Mucosa of stomach (tissue), 1 donor: ENCODE measurements around the gene MYBPH.

Experiments
- H3K27me3 ChIP-seq: one replicate; pipeline ENCODE4 v1.7.0; 2013; ENCODE audit warnings: mild to moderate bottlenecking, low read length; ENCODE audit not compliant: control insufficient read depth, insufficient read depth
- H3K36me3 ChIP-seq: one replicate; pipeline ENCODE4 v1.7.0; 2013; ENCODE audit warnings: low read length; ENCODE audit not compliant: control insufficient read depth, insufficient read depth
- H3K4me1 ChIP-seq: one replicate; pipeline ENCODE4 v1.7.0; 2013; ENCODE audit warnings: mild to moderate bottlenecking, low read length; ENCODE audit not compliant: control insufficient read depth, insufficient read depth
- H3K4me3 ChIP-seq: one replicate; pipeline ENCODE4 v1.7.0; 2013; ENCODE audit warnings: low read length
- H3K9ac ChIP-seq: one replicate; pipeline ENCODE4 v1.7.0; 2013; ENCODE audit warnings: mild to moderate bottlenecking, low read length, moderate library complexity
- H3K9me3 ChIP-seq: one replicate; pipeline ENCODE4 v1.7.0; 2013; ENCODE audit warnings: mild to moderate bottlenecking, low read length, moderate library complexity; ENCODE audit not compliant: control insufficient read depth
- donor health status: Pancreatic carcinoma.

Gene MYBPH, protein sequence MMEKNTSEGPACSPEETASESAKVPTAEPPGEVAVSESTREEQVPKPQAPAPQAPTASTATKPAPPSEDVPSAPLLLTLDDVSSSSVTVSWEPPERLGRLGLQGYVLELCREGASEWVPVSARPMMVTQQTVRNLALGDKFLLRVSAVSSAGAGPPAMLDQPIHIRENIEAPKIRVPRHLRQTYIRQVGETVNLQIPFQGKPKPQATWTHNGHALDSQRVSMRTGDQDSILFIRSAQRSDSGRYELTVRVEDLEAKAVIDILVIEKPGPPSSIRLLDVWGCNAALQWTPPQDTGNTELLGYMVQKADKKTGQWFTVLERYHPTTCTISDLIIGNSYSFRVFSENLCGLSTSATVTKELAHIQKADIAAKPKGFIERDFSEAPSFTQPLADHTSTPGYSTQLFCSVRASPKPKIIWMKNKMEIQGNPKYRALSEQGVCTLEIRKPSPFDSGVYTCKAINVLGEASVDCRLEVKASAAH

DNA sequence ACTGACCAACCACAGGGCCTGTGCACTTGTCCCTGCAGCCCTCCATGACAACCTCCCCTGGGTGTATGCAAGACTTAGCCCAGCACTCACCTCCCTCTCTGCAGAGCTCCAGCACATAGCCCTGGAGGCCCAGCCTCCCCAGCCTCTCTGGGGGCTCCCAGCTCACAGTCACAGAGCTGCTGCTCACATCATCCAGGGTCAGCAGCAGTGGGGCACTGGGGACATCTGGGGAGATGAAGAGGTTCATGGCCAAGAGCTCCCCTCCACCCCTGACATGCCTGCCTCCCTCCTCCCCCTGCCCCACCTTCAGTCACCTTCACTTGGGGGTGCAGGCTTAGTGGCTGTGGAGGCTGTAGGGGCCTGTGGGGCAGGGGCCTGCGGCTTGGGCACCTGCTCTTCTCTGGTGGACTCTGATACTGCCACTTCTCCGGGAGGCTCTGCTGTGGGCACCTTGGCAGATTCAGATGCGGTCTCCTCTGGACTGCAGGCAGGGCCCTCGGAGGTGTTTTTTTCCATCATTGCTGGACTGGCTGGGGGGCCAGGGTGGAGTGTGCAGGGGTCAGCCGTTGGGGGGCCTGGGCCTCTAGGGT lies at the start of gene MYBPH:
TSS of gene MYBPH (minus strand) at position 590 of the 590 bp plus-strand sequence. CDS start at position 519, 71 bp downstream.
- Histone ChIP-seq H3K4me3 (no peak within 1 kb of the TSS), H3K4me1 (peaks cover 3% of the 10 kb centered on the region), H3K27me3 (peaks cover 4% of the 10 kb centered on the region)

GRCh38 chr1:203225071-203225470 lies 49.4 kb upstream of the MYBPH start:
- H3K27me3 ChIP-seq = peaks cover 14% of the 10 kb centered on the region
- H3K9ac ChIP-seq = no peak overlapping the region
- no peak overlapping the region for H3K4me3 ChIP-seq
- no peaks in the 10 kb centered on the region for H3K9me3 ChIP-seq
- H3K4me1 ChIP-seq = no peaks in the 10 kb centered on the region
- H3K36me3 ChIP-seq = no peaks in the 10 kb centered on the region

More for the DNA sequence above, at the start of gene MYBPH:
- H3K9ac ChIP-seq = no peak within 1 kb of the TSS
- no peaks in the 10 kb centered on the region for H3K9me3 ChIP-seq
- H3K36me3 ChIP-seq = no peaks in the 10 kb centered on the region

DNA sequence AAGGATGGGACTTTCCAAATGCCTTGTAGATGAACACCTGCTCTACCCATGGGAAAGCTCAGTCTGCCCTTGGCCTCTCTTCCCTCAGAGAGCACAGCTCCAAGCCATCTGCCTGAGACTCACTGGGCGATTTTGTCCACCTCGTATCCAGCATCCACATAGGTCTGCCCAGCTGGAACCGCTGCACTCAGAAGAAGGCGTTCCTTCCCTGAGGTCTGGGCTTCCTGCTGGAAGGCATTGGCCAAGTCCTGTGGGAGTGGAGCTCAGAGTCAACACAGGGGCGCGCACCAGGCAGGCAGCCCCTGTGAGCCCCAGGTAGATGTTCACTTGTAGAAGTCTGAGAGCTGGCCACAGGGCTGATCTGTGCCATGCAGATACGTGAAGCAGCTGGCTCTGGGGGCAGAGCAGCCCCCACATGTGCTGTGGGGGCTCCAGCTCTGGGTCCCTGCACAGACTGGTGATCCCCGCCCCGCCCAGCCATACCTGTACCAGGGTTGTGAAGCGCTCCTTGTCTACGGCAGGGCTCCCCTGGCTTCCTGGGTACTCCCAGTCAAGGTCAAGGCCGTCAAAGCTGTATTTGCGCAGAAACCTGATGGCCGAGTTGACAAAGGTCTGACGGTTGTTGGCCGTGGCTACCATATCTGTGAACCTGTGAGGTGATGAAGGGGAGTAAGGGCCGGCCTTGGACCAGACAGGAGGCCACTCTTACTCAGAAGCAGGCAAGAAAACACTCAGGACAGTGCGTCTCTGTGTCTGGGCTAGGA lies 47.6 kb upstream of the MYBPH start:
- no peaks in the 10 kb centered on the region for H3K9me3 ChIP-seq

GRCh38 chr1:203219934-203220333 lies 44.3 kb upstream of the MYBPH start:
- Histone ChIP-seq H3K9me3 (no peaks in the 10 kb centered on the region), H3K9ac (no peak overlapping the region), H3K4me3 (no peak overlapping the region), H3K27me3 (peaks cover 20% of the 10 kb centered on the region), H3K4me1 (no peaks in the 10 kb centered on the region), H3K36me3 (no peaks in the 10 kb centered on the region)

More for the DNA sequence above, 47.6 kb upstream of the MYBPH start:
- Histone ChIP-seq H3K4me3 (no peak overlapping the region), H3K36me3 (no peaks in the 10 kb centered on the region), H3K4me1 (no peaks in the 10 kb centered on the region), H3K9ac (no peak overlapping the region), H3K27me3 (peaks cover 12% of the 10 kb centered on the region)

DNA sequence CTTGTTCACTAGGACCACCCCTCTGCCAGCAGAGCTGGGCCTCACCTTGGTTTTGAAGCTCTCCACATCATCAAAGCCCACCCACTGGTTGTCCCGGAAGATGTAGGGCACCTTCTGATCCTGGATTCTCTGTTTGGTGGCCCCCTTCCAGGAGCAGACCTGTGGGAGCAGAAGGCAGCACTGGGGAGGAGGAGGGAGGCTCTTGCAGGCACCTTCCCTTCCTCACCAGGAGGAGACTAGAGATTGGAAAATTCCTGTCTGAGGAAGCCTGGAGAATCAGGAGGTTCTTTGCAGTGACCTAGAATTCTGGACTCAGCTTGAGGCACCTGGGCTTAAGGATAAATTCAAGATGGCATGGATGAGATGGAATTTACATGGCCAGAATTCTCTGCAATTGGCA lies 43.5 kb upstream of the MYBPH start:
- Histone ChIP-seq H3K4me3 (no peak overlapping the region), H3K36me3 (no peaks in the 10 kb centered on the region), H3K9ac (no peak overlapping the region), H3K9me3 (no peaks in the 10 kb centered on the region), H3K27me3 (peaks cover 20% of the 10 kb centered on the region), H3K4me1 (no peaks in the 10 kb centered on the region)

- Histone ChIP-seq H3K9ac (no peak overlapping the region), H3K4me3 (no peak overlapping the region), H3K4me1 (no peaks in the 10 kb centered on the region), H3K36me3 (no peaks in the 10 kb centered on the region), H3K9me3 (no peaks in the 10 kb centered on the region), H3K27me3 (peaks cover 13% of the 10 kb centered on the region)
Measured at GRCh38 chr1:203217668-203218067, 42.0 kb upstream of the MYBPH start.

DNA sequence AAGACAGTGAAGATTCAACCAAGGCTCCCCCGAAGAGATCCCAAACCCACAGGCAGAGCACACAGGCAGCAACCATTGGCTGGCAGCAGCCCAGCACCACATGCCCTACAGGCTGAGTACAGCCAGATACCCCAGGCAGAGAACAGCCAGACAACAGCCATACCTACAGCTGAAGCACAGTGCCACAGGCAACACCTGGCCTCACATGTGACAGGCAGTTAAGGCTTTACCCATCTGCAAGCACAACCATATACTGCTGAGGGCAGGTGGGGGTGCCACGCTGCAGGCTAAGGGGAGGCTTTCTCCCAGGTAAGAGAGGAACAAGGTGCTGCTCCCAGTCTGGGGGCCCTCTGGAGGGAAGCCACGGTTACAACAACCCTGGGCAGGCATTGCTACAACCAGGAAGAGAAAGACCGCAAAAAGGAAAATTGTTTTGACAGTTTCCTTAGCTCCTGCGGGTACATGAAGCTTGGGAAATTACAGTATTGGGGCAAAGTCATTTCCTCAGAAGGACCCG lies 41.6 kb upstream of the MYBPH start:
- Histone ChIP-seq H3K4me3 (no peak overlapping the region), H3K9ac (no peak overlapping the region), H3K9me3 (no peaks in the 10 kb centered on the region), H3K27me3 (peaks cover 13% of the 10 kb centered on the region), H3K36me3 (no peaks in the 10 kb centered on the region), H3K4me1 (no peaks in the 10 kb centered on the region)

DNA sequence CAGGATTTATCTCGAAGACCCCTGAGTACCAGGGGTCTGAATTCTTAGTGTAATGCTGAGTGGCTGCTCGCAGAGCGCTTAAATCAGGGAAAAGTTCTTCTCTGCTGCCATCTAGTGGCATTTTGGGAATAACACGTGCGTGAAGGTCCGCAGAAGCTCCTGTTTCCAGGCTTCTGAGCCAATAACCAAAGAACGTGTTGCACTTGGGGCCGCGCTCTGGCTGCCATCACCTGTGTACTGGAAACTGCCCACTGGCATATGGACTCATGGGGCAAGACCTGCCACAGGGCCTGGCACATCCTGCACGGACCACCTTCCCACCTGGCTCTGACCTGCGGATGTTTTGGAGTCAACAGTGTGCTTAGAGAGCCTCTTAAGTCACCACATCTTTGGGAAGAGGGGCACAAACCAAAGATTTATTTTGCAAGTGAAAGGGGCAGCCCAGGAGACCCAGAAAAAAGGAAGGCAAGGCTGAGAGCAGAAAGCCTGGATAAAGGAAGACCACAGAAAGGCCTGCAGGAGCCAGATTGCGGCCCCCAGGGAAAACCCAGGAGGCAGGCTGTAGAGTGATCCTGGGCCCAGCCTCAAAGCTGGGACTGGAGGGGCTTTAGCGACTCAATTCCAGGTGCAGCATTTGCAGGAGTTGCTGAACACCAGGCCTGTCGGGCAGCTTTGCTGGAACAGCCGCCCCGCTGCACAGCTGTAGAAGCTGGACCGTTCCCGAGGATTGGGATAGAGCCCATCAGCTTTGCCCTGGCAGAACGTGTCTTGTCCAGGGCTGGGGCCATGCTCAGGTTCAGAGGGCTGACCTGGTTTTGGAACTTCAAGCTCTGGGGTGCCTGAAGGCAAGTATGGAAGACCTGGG lies 40.9 kb upstream of the MYBPH start:
- Histone ChIP-seq H3K4me3 (no peak overlapping the region), H3K36me3 (no peaks in the 10 kb centered on the region), H3K9ac (no peak overlapping the region), H3K9me3 (no peaks in the 10 kb centered on the region), H3K27me3 (peaks cover 13% of the 10 kb centered on the region), H3K4me1 (no peaks in the 10 kb centered on the region)

- Histone ChIP-seq H3K9ac (no peak overlapping the region), H3K27me3 (peaks cover 13% of the 10 kb centered on the region), H3K4me3 (no peak overlapping the region), H3K36me3 (no peaks in the 10 kb centered on the region), H3K4me1 (no peaks in the 10 kb centered on the region), H3K9me3 (no peaks in the 10 kb centered on the region)
Measured at GRCh38 chr1:203215573-203215972, 39.9 kb upstream of the MYBPH start.

DNA sequence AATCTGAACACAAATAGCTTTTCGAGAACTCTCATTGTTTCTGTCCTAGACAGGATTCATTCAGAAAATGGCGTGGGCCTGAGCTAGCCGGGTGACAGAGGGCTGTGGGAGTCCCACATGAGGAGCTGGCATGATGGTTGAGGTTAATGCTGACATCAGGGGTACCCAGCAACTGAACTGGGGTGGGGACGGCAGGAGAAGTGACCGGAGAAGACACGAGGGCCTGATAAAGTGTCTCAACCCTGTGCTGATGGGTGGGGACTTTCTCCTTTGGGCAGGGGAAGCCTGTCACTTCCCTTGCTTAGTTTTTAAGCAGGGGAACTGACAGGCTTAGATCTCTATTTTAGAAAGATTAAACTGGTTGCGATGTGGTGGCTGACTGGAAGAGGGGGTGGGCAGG lies 39.2 kb upstream of the MYBPH start:
- no peak overlapping the region for H3K9ac ChIP-seq
- H3K4me3 ChIP-seq = no peak overlapping the region
- peaks cover 13% of the 10 kb centered on the region for H3K27me3 ChIP-seq

GRCh38 chr1:203213126-203213525 lies 37.5 kb upstream of the MYBPH start:
- Histone ChIP-seq H3K4me3 (no peak overlapping the region), H3K27me3 (peaks cover 13% of the 10 kb centered on the region), H3K36me3 (no peaks in the 10 kb centered on the region), H3K4me1 (no peaks in the 10 kb centered on the region), H3K9ac (no peak overlapping the region), H3K9me3 (no peaks in the 10 kb centered on the region)

More for the DNA sequence above, 39.2 kb upstream of the MYBPH start:
- Histone ChIP-seq H3K36me3 (no peaks in the 10 kb centered on the region), H3K4me1 (no peaks in the 10 kb centered on the region), H3K9me3 (no peaks in the 10 kb centered on the region)
